Midbrain (tissue), 1 donor: ENCODE measurements around the gene ZNF609.
"Not testable (repeated sequence)": the region's sequence is repeated elsewhere in the genome, so short reads cannot be mapped to it uniquely, and the experiment has no call there.

ENCODE experiments used
- DNase-seq: peaks from one replicate; lab custom pipeline; 2025; lab: John Stamatoyannopoulos, UW

Gene ZNF609

GRCh38 chr15:64623347-64623996, 163.1 kb downstream of the ZNF609 start:
- DNase-seq = no peak

DNA sequence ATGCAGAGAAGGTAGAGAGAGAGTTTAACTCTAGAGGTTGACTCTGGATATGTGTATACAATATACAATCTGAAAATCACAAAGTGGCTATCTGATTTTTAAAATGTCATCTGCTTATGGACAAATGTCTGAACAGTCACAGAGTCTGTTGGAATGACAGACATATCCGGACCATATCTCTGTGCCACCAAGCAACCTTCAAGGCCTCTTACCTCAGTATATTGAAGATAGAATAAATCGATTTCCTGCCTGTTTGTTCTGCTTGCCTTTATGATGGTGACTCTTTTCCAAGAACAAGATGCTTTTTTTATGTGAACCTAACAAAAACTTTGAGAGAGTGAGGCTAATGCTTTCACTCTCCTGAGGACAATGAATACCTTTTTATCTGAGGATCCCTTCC, 163.9 kb downstream of the ZNF609 start:
- no peak for DNase-seq

GRCh38 chr15:64629063-64629462, 168.7 kb downstream of the ZNF609 start:
- no peak for DNase-seq

- DNase-seq = no peak
These were observed 170.2 kb downstream of the ZNF609 start for GRCh38 chr15:64630396-64631107.

- not testable (repeated sequence) for DNase-seq
These were observed 172.3 kb downstream of the ZNF609 start for GRCh38 chr15:64632639-64633038.

DNA sequence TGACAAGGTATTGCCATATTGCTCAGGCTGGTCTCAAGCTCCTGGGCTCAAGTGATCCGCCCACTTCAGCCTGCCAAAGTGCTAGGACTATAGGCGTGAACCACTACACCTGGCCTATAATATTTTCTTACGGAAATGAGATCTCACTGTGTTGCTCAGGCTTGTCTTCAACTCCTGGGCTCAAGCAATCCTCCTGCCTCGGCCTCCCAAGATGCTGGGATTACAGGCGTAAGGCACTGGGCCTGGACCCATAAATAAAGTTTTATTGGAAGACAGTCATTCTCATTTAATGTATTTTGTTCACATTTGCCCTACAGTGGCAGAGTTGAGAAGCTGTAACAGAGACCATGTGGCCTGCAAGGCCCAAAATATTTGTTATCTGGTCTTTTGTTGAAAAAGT, 173.0 kb downstream of the ZNF609 start:
- no peak for DNase-seq

DNA sequence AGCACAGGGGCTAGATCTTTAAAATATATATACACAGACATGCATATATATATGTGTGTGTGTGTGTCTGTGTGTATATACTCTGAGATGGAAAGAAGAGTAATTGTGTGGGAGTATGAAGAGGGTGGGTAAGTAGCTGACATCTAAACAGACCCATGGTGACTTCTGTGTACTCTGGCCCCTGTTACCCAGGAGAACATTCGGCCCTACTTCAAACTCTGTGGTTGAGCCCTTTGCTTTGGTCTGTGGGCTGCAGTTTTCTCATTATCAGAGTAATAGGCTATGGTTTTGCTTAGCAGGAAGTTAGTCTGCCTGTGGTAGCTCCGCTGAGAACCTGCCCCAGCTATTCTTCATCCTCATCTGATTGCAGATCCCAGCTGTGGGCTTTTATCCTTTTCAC, 173.6 kb downstream of the ZNF609 start:
- DNase-seq = no peak

DNA sequence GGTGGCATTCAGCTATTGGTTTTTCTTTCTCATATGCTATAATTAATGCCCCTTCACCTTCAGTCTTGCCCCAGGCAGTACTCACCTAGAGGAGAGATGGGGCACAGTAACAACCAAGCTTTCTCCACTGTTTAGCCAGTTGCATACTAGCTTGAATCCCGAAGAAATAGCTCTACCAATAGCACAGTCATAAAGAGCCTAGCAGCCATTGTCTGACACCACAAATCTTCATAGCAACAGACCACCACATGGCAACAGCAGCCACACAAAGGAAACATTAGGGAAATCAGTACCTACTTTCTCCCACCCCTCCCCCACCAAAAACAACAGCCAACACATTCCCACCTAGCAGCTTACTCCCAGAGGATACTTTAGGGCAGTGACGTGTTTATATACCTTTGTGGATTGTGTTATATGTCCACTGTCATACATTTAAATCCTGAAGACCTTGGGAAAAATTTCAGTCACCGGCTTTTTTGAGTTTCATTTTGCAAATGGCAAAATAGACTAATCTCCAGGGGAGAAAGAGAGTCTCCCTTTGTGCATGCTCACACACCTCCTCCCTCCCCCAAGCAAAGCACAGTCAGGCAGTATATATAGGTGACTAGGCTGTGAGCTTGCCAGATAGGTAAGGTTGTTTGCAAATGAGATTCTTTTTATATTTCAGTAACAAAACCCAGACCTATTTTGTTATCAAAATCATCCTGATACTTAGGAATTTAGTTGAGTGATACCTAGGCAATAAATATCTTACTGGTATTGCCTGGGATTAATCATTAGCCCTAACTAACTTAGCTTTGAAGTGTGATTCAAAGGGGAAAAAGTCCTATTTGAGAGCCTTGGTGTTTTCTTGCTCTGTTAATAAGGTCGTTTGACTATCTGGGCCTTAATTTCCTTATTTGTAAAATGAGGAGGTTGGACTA, 174.5 kb downstream of the ZNF609 start:
- DNase-seq = no peak

- DNase-seq = peak; percentile 23
These were observed 175.4 kb downstream of the ZNF609 start for GRCh38 chr15:64635499-64636495.

GRCh38 chr15:64636556-64636955, 176.2 kb downstream of the ZNF609 start:
- no peak for DNase-seq

DNA sequence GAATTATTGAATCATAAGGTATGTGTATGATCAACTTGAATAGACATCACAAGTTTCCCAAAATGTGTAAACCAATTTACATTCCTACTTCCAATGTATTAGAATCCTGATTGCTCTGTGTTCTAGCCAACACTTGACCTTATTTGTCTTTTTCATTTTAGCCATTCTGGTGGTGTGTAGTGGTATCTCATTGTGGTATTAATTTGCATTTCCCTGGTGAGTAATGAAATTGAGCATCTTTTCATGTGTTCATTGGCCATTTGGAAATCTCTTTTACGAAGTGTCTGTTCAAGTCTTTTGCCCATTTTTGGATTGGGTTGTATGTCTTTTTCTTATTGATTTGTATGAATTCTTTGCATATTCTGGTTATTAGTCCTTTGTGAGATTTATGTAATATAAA, 177.0 kb downstream of the ZNF609 start:
- no peak for DNase-seq

GRCh38 chr15:64639744-64640143, 179.4 kb downstream of the ZNF609 start:
- not testable (repeated sequence) for DNase-seq

- no peak for DNase-seq
These were observed 179.9 kb downstream of the ZNF609 start for GRCh38 chr15:64640146-64640871.

GRCh38 chr15:64642875-64643274, 182.5 kb downstream of the ZNF609 start:
- no peak for DNase-seq

- no peak for DNase-seq
These were observed 183.3 kb downstream of the ZNF609 start for GRCh38 chr15:64643685-64644084.

GRCh38 chr15:64644811-64645210, 184.4 kb downstream of the ZNF609 start:
- not testable (repeated sequence) for DNase-seq

GRCh38 chr15:64645995-64646394, 185.6 kb downstream of the ZNF609 start:
- DNase-seq = no peak

GRCh38 chr15:64647367-64647766, 187.0 kb downstream of the ZNF609 start:
- DNase-seq = no peak

- no peak for DNase-seq
These were observed 190.2 kb downstream of the ZNF609 start for GRCh38 chr15:64650552-64650951.

GRCh38 chr15:64651601-64652191, 191.3 kb downstream of the ZNF609 start:
- no peak for DNase-seq
